Fibroblast of peridontal ligament (primary cell): ENCODE measurements around the gene PHOX2B.
"Not testable (repeated sequence)": the region's sequence is repeated elsewhere in the genome, so short reads cannot be mapped to it uniquely, and the experiment has no call there.

Experiments
- DNase-seq: peaks from one replicate; pipeline ENCODE4 v3.0.0-alpha.2; 2010; ENCODE audit errors: extremely low read depth

The PHOX2B gene

DNA sequence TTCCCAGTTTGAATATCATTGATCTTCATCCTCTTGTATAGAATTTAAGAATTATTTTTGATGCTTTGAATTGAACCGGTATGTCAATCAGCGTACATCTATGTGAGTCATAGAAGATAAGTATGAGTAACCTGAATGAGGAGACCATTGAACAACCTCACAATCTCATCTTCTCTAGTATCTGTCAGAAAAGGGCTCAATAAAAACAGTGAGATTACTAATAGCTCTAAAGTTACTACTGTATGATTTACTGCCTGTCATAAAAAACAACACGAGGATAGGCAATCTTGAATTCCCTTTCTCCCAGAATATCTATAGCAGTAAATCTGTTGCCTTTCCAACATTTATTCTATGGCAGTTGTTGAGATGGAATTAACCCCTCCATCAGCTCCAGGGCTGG is 36.1 kb downstream of the PHOX2B start:
- DNase-seq = no peak

GRCh38 chr4:41711654-41712053 is 36.9 kb downstream of the PHOX2B start:
- not testable (repeated sequence) for DNase-seq

GRCh38 chr4:41709844-41710481 is 38.6 kb downstream of the PHOX2B start:
- DNase-seq = peak; percentile 59

DNA sequence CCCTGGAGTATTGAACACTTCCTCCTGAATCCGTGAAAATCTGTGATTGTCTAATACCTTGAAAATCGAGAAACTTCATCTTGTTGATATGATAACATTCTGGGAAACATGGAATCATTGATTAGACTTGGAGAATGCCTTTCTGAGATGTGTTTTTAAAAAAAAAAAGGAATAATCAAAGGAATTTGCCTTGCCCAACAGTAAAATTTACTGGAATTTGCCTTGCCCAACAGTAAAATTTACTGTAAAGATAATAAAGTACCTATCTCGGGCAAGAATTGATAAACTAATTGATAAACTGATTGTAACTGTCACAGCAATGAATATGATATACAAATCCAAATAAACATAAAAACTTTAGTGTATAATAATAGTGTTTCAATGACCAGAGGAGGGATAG is 44.7 kb downstream of the PHOX2B start:
- DNase-seq = no peak

GRCh38 chr4:41702770-41703169 is 45.8 kb downstream of the PHOX2B start:
- no peak for DNase-seq

DNA sequence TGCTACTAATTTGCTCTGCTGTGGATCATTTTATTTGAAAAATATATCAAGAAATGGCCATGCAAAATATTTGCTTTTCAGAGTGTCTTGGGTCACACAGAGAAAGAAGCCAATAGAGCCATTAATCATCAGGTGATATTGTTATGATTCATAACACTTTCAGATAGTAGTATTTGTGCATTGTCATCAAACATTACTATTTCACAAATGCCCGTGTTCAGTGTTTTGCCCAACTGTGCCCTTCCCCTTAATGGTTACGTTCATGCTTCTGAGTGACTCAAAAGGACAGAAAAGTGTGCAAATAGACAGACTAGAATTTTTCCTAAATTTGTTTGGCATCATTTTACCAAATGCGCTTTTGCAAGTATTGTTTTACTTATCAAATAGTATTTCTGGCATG is 46.5 kb downstream of the PHOX2B start:
- DNase-seq = no peak

- DNase-seq = no peak
These were observed 51.8 kb downstream of the PHOX2B start for GRCh38 chr4:41696763-41697162.

GRCh38 chr4:41696131-41696530 is 52.4 kb downstream of the PHOX2B start:
- DNase-seq = no peak
